GM18507 (cell line): Measurements from ENCODE around the gene TMEM89.

Experiments used
- DNase-seq: peaks from one replicate; pipeline ENCODE4 v3.0.0; 2011; ENCODE audit warnings: low read depth; ENCODE audit not compliant: insufficient read length; ENCODE audit errors: extremely low spot score
- FAIRE-seq: peaks from 2 replicates; lab custom pipeline; 2011; peaks lifted over from hg19 to GRCh38; lab: Jason Lieb, UNC

The TMEM89 gene

GRCh38 chr3:48595075-48595525 lies 26.5 kb downstream of the TMEM89 start, which contains the start of gene COL7A1:
COL7A1 (minus strand) TSS chr3:48595329; CDS start chr3:48595159, 170 bp downstream.
- no peak for DNase-seq
- FAIRE-seq: no peak

GRCh38 chr3:48594417-48595049 lies 27.0 kb downstream of the TMEM89 start:
- no peak for FAIRE-seq
- no peak for DNase-seq

- DNase-seq: no peak
- FAIRE-seq: no peak
Measured at GRCh38 chr3:48593337-48593736, 28.2 kb downstream of the TMEM89 start.

- DNase-seq (no peak), FAIRE-seq (no peak)
Measured at GRCh38 chr3:48592519-48593087, 29.0 kb downstream of the TMEM89 start.

GRCh38 chr3:48591886-48592518 lies 29.6 kb downstream of the TMEM89 start:
- FAIRE-seq (no peak), DNase-seq (no peak)

- DNase-seq: no peak
- FAIRE-seq: no peak
Measured at GRCh38 chr3:48591436-48591835, 30.1 kb downstream of the TMEM89 start.

GRCh38 chr3:48588230-48588629 lies 33.3 kb downstream of the TMEM89 start:
- no peak for FAIRE-seq
- DNase-seq: no peak

- DNase-seq: no peak
- no peak for FAIRE-seq
Measured at GRCh38 chr3:48587686-48588085, 33.9 kb downstream of the TMEM89 start.

GRCh38 chr3:48585411-48585810 lies 36.2 kb downstream of the TMEM89 start:
- DNase-seq: no peak
- FAIRE-seq: no peak

- no peak for DNase-seq
- no peak for FAIRE-seq
Measured at GRCh38 chr3:48584836-48585235, 36.7 kb downstream of the TMEM89 start.

GRCh38 chr3:48581621-48582481 lies 39.7 kb downstream of the TMEM89 start:
- FAIRE-seq (no peak), DNase-seq (no peak)

- no peak for DNase-seq
Measured at GRCh38 chr3:48576647-48577046, 44.9 kb downstream of the TMEM89 start.

GRCh38 chr3:48575366-48575765 lies 46.2 kb downstream of the TMEM89 start:
- DNase-seq: no peak
- FAIRE-seq: no peak

More at GRCh38 chr3:48576647-48577046, 44.9 kb downstream of the TMEM89 start:
- no peak for FAIRE-seq

- FAIRE-seq (no peak), DNase-seq (no peak)
Measured at GRCh38 chr3:48573973-48574585, 47.5 kb downstream of the TMEM89 start.

- DNase-seq (no peak), FAIRE-seq (no peak)
Measured at GRCh38 chr3:48572517-48572916, 49.1 kb downstream of the TMEM89 start.

GRCh38 chr3:48571938-48572337 lies 49.6 kb downstream of the TMEM89 start:
- FAIRE-seq: no peak
- no peak for DNase-seq
